ENCODE data around the gene COQ2. TPM values are rescaled to one million over a fixed set of nuclear protein-coding genes. Genes with fewer than 3 reads are reported as not detected.

Gene COQ2
- total RNA-seq, 1 experiment from 2014 or later = 19.8 TPM

GRCh38 chr4:83272900-83273299, 11.7 kb downstream of the COQ2 start:
- no peak overlapping the region for H2AFZ ChIP-seq (ENCODE audit: low read length)
- H2BK120ac ChIP-seq (ENCODE audit: low read depth, low read length, poor library complexity, severe bottlenecking) = no peak overlapping the region
- DNase-seq = no peak
- no peak overlapping the region for H3K23ac ChIP-seq (ENCODE audit: insufficient read length, low read depth, low read length)
- no peaks in the 10 kb centered on the region for H3K79me2 ChIP-seq (ENCODE audit: insufficient read depth, low read length)
- H3K14ac ChIP-seq (ENCODE audit: insufficient read depth, low read length) = no peak overlapping the region
- no peak overlapping the region for H3K4me2 ChIP-seq (ENCODE audit: insufficient read depth, insufficient read length, low read length)
- H3K9ac ChIP-seq (ENCODE audit: extremely low read depth, insufficient read length, low read length) = no peak overlapping the region
- TF ChIP-seq, protein P1, sequence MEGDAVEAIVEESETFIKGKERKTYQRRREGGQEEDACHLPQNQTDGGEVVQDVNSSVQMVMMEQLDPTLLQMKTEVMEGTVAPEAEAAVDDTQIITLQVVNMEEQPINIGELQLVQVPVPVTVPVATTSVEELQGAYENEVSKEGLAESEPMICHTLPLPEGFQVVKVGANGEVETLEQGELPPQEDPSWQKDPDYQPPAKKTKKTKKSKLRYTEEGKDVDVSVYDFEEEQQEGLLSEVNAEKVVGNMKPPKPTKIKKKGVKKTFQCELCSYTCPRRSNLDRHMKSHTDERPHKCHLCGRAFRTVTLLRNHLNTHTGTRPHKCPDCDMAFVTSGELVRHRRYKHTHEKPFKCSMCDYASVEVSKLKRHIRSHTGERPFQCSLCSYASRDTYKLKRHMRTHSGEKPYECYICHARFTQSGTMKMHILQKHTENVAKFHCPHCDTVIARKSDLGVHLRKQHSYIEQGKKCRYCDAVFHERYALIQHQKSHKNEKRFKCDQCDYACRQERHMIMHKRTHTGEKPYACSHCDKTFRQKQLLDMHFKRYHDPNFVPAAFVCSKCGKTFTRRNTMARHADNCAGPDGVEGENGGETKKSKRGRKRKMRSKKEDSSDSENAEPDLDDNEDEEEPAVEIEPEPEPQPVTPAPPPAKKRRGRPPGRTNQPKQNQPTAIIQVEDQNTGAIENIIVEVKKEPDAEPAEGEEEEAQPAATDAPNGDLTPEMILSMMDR (conservative IDR thresholded peaks at IDR 0.05) = no peak
- no peak overlapping the region for H2AK5ac ChIP-seq (ENCODE audit: insufficient read length, low read length)
- no peak overlapping the region for H2BK20ac ChIP-seq (ENCODE audit: low read depth, low read length, poor library complexity, severe bottlenecking)
- H3K23me2 ChIP-seq (ENCODE audit: insufficient read length, low read depth, low read length, poor library complexity, severe bottlenecking) = no peaks in the 10 kb centered on the region
- H3T11ph ChIP-seq (ENCODE audit: low read length) = no peak overlapping the region
- no peak overlapping the region for H3K27ac Mint-ChIP-seq
- H3K27ac ChIP-seq (ENCODE audit: insufficient read length, low read depth, low read length) = no peak overlapping the region
- no peak overlapping the region for H4K5ac ChIP-seq (ENCODE audit: insufficient read length, low read depth, low read length)
- no peak overlapping the region for H4K91ac ChIP-seq (ENCODE audit: insufficient read length, low read depth, low read length)
- H3K56ac ChIP-seq (ENCODE audit: insufficient read length, low read depth, low read length) = no peak overlapping the region
- H2BK5ac ChIP-seq (ENCODE audit: insufficient read length, low read length) = no peak overlapping the region
- H4K20me1 ChIP-seq (ENCODE audit: control insufficient read depth, insufficient read depth, insufficient read length) = no peaks in the 10 kb centered on the region
- no peak overlapping the region for H2BK15ac ChIP-seq (ENCODE audit: low read depth, low read length)
- no peaks in the 10 kb centered on the region for H3K9me3 ChIP-seq (ENCODE audit: control insufficient read depth, low read depth, low read length)
- no peak overlapping the region for H3K4ac ChIP-seq (ENCODE audit: low read depth, low read length)
- H3K4me1 Mint-ChIP-seq = no peaks in the 10 kb centered on the region
- no peaks in the 10 kb centered on the region for H3K9me3 Mint-ChIP-seq
- H2BK12ac ChIP-seq (ENCODE audit: insufficient read length, low read depth, low read length) = no peak overlapping the region
- no peak overlapping the region for H3K4me3 Mint-ChIP-seq
- H3K27me3 ChIP-seq (ENCODE audit: insufficient read depth, low read length) = no peaks in the 10 kb centered on the region
- H3K18ac ChIP-seq (ENCODE audit: insufficient read length, low read depth, low read length) = no peak overlapping the region
- H3K79me1 ChIP-seq (ENCODE audit: insufficient read depth, low read depth, low read length, poor library complexity, severe bottlenecking) = no peaks in the 10 kb centered on the region
- H3K36me3 Mint-ChIP-seq (ENCODE audit: insufficient read depth in 1 of 3, low read depth in 3 of 3) = peaks cover 0 to 34% (median 19%) of the 10 kb centered on the region in 3 experiments; a peak in 5 of 7 replicates
- H3K4me1 ChIP-seq (ENCODE audit: insufficient read depth, low read length) = no peaks in the 10 kb centered on the region
- no CpG with 5 or more reads among the region's 5 CpGs for WGBS (ENCODE audit: extremely low coverage, insufficient read length, low lambda C conversion rate)
- no peaks in the 10 kb centered on the region for H3K27me3 Mint-ChIP-seq (ENCODE audit: low read depth)
- H4K8ac ChIP-seq (replicated peaks; ENCODE audit: insufficient read length, low read depth, low read length) = no peak overlapping the region

Data from H9 (cell line).